HuH-7.5 (cell line): ENCODE measurements around the gene GGA2.
"Not testable (repeated sequence)": the region's sequence is repeated elsewhere in the genome, so short reads cannot be mapped to it uniquely, and the experiment has no call there.

ENCODE experiments used
- DNase-seq: peaks from one replicate; pipeline ENCODE4 v3.0.0; 2011; ENCODE audit warnings: low spot score

Gene GGA2

DNA sequence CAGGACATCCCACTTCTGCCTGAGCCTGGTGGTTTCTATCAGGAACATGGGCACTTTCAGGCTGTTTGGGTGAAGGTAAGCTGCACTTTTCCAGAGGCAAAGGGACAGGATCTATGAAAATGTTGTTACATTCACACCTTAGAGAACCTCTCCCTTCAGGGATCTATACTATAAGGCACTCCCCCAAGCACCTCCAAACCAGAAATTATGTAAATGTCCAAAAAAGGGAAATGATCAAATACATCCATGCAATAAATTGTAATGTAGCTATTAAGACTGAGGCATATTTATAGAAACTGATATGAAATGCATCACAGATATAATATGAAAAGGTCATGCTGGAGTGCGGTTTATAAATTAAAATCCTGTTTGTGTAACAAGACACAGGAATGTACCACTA, 34.0 kb downstream of the GGA2 start:
- DNase-seq = no peak

DNA sequence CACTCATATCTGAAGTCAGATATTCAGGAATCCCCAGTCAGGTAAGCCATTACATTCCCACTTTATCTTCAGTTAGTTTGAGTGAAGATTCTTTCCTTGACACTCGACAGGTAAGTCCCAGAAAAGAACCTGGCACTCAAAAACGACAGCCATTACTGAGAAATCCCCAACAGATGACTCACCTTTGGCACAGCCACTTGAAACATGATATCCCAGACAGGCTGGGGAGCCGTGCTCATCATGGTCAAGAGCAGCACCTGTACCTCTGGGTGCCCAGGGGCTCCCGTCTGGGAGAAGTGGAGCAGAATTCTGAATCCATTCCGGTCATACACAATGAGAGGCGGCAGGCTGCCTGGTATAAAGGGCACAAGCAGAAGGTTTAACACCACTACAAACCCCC, 40.5 kb downstream of the GGA2 start:
- DNase-seq = no peak

DNA sequence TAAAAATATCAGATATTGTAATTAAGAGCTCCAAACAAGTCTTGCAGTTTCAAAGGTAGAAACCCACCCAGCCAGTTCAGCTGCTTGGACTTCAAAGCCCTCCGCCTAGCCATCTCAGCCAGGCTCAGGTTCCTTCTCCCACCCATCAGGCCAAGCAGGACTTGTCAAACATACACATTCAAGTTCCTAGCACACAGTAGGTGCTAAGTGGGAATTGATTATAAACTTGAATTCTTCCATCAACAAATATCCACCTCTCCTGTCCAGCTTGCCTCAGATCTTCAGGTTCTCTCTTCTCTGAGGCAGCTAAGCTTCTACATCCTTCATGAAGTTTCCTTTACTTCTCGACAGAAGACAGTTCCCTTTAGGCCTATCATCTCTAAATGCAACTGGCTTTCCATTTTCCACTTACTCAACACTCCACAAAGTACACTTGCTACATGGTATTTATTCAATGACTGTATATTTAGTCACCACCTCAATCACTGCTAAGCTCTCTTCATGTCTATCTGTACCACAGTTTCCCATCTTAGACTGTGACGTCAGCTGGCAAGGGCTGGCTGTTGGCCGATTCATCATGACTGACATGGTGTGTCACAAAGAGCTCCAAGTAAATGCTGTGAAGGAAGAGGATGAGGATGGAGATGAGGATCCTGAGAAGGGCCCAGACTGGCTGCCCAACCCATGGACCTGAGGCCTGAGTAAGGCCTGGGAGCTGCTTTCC, 44.0 kb downstream of the GGA2 start:
- DNase-seq = no peak

DNA sequence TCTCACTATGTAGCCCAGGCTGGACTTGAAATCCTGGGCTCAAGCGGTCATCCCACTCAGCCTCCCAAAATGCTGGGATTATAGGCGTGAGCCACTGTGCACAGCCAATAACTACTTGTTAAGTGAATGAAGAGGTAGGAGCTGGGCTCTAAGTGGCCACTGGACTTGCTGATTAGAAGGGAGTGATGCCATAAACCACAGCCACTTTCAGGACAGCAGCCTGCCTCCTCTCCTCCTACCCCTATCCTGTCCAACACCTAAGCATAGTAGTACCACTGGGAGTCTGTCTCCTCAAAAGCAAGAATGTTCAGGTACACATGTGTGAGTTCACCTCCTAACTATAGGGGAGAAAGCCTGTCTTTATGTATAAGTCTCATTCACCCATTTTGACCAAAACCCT, 45.1 kb downstream of the GGA2 start:
- no peak for DNase-seq

DNA sequence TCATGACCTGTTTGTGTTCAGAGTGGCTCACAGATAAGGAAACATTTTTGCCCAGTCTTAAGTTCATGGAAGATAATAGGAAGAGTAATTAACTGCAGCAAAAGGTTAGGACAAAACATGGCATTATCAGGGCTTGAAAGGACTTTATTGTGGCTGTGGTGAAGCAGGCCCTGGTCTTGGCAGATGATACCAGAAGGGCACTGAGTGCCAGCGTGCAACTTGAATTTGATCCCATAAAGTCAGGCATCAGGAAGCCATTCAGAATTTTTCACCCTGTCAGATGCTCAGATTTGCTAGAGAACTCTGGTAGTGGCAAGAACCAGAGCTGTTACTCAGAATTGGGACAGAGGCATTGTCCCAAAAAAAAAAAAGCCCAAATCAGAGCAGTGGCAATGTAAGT, 46.1 kb downstream of the GGA2 start:
- no peak for DNase-seq

DNA sequence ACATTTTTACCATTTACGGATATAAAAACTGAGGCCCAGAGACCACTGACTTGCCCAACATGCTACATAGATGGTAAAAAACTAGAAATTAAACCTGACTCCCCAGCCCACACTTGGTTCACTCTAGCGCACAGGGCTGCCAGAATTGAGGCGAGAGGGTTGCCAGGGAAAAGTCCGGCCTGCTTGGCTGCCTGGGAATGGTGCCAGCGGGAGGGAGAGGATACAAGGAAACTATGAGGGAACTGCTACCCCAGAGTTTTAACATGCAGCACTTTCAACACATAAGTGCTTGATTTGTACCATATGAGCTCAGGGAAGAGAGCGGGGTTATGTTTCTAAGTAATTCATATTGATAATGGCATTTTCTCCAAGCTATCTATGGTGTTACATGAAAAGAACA, 47.3 kb downstream of the GGA2 start:
- not testable (repeated sequence) for DNase-seq

DNA sequence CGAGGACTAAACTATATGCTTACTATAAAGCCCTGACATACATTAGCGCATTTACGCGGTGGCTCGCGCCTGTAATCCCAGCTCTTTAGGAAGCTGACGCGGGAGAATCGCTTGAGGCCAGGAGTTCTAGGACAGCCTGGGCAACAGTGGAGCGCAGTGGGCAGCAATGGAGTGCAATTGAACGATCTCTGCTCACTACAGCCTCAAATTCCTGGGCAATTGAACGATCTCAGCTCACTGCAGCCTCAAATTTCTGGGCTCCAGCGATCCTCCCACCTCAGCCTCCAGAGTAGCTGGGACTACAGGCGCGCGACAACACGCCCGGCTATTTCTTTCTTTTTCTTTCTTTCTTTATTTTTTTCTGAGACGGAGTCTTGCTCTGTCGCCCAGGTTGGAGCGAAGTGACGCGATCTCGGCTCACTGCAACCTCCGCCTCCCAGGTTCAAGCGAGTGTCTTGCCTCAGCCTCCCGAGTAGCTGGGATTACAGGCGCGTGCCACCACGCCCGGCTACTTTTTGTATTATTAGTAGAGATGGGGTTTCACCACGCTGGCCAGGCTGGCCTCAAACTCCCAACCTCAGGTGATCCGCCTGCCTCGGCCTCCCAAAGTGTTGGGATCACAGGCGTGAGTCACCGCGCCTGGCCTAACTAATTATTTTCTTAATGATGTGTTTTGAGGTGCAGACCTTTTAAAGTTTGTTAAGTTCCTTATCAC, 56.8 kb downstream of the GGA2 start:
- DNase-seq = no peak

DNA sequence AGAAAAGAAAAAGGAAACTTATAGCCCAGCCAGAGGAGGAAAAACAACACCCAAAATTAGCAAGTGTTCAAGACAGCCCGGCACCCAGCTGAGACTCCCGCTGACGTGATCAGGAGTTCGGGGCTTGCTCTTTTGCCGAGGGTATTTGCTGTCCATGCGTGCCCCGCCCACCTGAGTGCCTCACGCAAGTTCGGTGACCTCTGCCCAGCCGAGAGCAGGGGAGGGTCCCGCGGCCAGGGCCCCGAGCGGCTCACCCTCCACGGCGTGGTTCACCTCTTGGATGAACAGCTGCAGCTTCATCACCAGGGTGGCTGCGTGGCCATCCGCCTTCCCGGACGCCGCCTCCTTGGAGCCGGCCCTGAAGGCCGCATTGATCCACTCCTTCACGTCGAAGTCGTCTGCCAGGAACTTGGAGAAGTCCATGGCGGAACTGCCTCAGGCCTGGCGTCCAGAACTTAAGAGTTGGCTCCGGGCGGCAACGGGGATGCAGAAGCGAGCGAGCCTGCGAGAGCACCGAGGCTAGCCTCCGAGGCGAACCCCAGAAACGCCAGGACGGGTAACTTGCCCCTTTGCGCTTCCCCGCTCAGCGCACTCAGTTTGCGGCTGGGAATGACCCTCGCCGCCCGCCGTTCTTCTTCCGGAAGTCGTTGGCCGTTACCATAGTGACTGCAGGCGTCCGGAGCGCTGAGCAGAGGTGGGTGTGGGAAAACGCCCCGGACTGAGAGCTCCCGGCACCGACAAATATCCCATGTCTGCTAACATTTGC, 57.5 kb downstream of the GGA2 start, which contains the start of gene COG7:
COG7 (minus strand) TSS at position 618 of the 766 bp plus-strand sequence; CDS start at position 423, 195 bp downstream.
- peak; percentile 52 for DNase-seq

DNA sequence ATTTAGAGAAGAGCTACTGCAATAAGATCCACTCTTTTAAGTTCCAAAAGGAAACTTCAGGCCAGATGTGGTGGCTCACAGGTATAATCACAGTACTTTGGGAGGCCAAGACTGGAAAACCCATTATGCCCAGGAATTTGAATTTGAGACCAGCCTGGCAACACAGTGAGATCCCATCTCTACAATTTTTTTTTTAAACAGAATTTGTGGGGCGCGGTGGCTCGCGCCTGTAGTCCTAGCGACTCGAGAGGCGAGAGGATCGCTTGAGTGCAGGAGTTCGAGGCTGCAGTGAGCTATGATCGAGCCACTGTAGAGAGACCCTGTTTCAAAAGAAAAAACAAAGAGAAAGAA, 58.1 kb downstream of the GGA2 start:
- DNase-seq = no peak

DNA sequence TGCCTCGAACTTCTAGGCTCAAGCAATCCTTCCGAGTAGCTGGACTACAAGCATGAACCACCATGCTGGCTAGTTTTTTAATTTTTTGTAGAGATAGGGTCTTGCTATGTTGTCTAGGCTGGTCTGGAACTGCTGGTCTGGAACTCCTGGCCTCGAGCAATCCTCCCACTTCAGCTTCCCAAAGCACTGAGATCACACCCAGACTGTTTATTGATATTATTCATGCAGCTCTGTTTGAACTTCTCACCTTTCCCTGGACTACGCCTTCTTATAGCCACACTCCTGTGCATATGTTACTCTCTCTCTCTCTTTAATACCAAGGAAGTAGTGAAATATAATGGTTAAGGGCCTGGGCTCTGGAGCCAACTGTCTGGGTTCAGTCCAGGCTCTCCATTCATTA, 61.9 kb downstream of the GGA2 start:
- no peak for DNase-seq

DNA sequence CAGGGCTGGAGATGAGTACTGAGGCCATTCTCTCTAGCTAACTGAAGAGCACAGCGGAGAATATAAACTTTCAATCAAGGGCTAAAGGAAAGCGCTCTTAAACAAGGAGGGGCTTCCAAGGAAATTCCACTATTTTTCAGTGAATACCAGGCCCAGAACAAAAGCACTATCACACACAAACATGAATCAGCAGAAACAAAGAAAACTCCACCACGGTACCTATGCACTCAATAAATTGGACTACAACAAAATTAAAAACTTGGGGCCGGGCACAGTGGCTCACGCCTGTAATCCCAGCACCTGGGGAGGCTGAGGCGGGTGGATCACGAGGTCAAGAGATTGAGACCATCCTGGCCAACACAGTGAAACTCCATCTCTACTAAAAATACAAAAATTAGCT, 72.8 kb downstream of the GGA2 start:
- not testable (repeated sequence) for DNase-seq

DNA sequence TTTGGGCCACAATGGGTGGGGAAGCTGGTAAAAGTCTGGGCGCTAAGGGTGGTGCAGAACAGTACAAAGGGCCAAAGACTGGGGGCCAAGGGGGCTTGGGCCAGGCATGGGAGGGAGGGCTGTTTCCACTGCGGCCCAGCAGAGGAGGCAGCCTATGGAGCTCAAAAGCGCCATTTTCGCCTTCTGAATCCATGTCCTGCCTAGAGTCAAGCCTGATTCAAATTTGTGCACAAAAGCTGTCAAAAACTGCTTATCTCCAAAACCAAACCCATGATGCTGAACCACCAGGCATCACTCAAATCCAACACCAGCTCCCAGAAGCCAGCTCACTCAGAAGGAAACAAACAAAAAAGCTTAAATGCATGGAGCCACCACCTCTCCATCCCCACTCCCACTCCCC, 73.3 kb downstream of the GGA2 start:
- DNase-seq = no peak

DNA sequence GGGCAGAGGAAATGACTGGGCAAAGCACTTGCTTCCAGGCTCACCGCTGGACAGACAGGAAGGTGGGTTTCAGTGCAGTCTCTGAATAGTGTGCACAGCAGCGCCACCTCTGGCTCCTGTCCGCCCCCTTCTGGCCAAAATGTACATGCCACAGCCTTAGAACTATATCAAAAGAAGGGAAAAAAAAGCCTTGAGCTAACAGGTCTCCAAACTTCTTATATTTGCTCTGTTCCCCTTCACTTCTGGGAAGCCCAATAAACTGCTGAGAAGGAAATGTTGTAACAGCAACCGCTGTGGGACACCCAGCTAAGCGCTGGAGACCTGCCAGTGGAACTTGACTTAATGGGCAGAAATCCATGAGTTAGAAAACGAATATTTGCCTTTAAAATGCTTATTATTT, 74.8 kb downstream of the GGA2 start:
- DNase-seq = peak; percentile 25

DNA sequence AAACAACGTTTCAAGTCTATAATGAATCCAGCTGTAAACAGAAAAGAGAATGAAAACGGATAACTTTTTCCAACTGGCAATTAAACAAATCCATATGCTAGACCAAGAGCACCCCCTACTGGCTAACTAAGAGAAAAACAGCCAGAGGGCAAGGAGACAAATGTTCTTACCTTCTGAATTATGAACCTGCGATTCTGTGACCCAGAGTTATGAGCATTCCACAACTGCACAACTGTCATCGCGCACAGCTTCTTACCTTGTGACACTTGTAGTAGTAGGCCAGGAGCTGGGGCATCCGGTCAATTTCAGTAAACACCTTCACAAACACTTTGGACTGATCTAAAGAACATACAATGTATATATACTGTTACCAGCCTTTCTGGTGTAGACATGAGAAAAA, 75.9 kb downstream of the GGA2 start:
- peak; percentile 23 for DNase-seq

DNA sequence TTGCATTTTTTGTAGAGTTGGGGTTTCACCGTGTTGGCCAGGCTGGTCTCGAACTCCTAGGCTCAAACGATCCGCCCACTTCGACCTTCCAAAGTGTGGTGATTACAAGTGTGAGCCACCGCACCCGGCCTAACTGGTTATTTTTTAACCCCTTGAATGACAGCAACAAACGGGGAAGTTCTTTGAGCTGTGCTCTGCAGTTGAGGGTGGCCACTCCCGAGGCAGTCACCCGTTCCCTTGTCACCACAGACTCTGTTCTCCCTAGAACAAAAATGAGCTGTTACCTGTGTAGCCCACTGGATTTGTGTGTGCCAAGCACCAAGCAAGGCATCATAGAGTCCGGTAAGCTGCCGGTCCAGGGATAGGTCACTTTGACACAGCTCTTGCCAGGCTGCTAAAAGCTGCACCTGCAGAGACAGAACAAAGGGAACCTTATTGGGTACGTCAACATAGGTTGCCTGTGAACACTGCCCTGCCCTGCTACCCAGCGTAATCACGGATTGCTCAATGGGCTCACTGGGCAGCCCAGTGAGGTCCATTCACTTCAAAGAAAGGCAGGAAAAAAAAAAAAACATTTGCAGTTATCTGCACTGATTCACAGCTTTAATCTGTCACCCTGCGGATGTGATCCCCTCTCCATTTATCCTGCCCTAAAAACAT, 76.9 kb downstream of the GGA2 start:
- DNase-seq = no peak

DNA sequence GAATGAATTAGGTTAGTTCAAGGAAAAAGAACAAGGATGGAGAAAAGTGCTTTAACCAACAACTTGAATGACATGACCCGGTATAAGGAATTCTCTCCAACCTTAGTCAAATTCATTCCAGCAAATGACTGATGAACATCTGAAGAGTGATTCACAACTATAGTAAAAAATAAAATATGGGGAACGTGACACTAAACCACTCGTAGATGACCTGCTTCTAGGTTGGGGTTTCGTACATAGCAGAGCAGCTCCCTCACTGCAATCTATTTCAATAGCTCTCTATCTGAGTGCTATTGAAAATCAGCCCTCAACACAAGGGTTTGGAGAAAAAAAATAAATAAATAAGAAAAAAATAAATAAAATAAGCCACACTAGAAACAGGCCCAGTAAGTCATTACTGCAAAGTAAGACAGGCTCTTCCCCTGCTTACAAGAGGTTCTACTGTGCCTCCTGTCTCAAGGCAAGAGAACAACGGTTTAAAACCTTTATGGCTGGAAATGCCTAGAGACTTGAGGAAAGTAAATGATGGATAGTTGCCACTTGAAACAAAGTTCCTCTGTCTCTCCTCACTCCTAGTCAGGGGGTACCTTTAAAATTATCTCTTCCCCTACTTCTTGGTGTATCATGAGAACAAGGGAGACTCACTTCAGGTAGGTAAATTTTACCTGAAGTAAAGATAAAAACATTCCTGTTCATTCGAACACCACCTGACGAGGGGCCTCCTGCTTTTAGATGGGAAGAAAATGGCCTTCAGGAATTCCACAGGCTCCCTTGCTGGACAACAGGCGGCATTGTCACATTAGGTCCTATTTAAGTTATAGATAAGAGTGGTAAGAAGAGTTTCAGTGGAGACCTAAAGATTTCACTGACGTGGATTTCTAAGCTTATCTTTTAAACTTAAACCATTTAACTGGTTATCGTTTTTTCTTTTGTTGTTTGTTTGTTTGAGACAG, 77.8 kb downstream of the GGA2 start:
- DNase-seq = no peak

DNA sequence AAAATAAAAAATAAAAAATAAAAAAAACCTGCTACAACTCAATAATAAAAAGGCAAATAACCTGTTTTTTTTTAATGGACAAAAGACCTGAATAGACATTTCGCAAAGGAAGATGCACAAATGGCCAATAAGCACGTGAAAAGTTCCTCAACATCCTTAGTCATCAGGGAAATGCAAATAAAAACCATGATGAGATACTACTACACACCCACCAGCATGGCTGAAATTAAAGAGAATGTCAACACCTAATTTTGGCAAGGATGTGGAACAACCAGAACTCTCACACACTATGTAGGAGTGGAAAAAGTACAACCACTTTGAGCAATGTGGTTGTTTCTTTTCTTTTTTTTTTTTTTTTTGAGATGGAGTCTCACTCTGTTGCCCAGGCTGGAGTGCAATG, 81.9 kb downstream of the GGA2 start:
- no peak for DNase-seq

DNA sequence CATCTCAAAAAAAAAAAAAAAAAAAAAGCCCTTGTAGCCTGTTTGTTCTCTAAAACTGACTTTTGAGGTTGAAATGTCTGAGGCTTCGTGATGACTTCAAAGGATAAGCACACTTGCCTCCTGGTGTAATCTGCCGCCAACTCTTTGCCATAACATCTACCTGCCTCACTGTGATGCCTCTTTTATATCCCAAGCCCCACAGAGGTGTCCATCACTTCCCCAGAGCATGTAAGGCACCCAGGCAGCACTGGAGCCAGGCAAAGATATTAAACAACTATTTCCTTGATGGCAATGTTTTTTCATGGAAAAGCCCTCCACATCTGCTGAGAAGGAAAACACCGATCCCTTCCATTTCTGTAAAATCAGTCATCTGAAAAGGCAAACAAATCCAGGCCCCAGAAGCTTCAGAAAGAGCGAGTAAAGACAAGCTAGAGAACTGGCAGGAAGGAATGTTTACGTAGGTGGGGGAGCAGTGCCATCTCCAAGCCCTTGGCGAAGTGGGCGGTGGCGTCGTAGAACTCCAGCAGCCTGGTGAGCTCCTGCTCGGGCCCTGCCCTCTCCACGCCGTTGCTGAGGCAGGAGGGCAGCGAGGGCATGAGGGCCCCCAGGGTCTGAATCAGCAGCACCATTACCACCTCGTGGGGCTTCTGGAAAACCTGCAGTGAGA, 85.9 kb downstream of the GGA2 start:
- no peak for DNase-seq

DNA sequence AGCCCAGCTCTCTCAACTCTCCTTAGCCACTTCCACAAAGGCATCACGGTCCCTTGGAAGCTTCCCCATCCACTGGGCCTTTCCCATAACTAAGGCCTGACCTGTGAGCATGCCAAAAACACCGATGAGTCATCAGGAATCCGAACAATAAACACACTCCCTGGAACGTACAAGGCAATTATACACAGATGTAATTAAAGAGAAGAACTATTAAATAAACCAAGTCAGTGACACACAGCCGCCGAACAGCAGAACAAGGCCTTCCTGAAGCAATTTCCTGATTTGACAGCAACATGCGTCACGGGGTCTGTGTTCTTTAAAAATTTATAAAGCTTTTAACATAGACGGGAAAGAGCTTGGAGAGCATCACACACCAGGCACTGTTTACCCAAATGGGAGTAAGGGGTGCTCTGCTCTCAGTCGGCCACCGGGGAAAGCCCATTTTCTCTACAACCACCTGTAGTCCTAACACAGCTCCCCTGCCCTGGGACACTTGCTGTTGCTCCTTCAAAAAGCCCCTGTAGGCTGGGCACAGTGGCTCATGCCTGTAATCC, 86.7 kb downstream of the GGA2 start:
- no peak for DNase-seq

DNA sequence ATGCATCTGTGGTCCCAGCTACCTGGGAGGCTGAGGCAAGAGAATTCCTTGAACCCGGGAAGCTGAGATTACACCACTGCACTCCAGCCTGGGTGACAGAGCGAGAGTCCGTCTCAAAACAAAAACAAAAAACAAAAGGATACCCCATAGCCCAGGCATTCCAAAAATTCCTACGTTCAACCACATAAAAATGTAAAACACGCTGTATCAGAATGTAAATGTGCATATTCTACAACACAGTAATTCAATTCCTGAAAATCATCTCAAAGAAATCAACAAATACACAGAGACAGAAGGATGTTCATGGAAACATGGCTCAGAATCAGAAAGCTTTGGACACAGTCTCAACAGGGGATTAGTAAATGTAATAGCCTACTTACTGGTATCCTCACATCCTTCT, 90.3 kb downstream of the GGA2 start:
- DNase-seq = no peak

DNA sequence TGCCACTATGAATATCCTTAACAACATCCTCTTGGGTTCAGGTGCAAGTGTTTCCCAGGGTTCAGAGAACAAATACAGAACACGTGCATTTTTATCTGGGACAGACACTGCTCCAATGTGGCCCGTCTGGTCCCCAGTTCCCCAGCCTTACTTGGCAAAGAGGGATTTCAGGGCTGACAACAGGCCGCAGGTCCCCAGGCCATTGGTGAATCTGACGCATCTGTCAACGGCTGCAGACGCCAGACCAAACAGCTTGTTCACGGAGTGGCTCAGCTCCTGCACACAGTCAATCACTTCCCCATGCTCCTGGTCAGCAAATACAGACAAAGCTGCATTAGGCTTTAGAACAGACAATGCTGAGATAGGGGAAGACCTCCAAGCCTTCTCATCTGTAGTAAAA, 93.5 kb downstream of the GGA2 start:
- no peak for DNase-seq
